Coronary artery (tissue), 2 donors: ENCODE measurements around the gene MBOAT1.
"Not testable (repeated sequence)": the region's sequence is repeated elsewhere in the genome, so short reads cannot be mapped to it uniquely, and the experiment has no call there.

Source experiments
- DNase-seq: peaks from one replicate; pipeline ENCODE4 v3.0.0-alpha.2; 2017; ENCODE audit warnings: low spot score
- H3K27ac ChIP-seq, 2 donors: fragments of 200-600 bp; sonication (generic); one replicate each; pipeline ENCODE4 v1.5.1; 2016 to 2019
- H3K4me3 ChIP-seq: fragments of 200-600 bp; sonication (generic); 2 replicates; pipeline ENCODE4 v1.5.1; 2016; ENCODE audit warnings: mild to moderate bottlenecking, moderate library complexity
- TF ChIP-seq, protein P1 (sequence below): fragments of 200-600 bp; sonication (generic); IDR thresholded peaks from one replicate; pipeline ENCODE4 v1.5.1; 2019; ENCODE audit warnings: antibody characterized with exemption

MBOAT1 gene

DNA sequence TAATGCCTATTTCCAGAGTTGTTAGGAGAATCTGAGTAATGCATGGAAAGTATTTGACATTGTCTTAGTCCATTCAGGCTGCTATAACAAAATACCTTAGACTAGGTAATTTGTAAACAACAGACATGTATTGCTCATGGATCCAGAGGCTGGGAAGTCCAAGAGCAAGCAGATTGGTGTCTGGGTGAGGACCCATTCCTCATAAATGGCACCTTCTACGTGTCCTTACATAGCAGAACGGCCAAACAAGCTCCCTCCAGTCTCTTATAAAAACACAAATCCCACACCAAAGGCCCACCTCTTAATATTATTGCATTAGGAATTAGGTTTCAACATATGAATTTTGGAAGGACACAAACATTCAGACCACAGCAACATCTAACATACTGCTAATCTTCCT is 30.2 kb downstream of the MBOAT1 start:
- TF ChIP-seq, protein P1, sequence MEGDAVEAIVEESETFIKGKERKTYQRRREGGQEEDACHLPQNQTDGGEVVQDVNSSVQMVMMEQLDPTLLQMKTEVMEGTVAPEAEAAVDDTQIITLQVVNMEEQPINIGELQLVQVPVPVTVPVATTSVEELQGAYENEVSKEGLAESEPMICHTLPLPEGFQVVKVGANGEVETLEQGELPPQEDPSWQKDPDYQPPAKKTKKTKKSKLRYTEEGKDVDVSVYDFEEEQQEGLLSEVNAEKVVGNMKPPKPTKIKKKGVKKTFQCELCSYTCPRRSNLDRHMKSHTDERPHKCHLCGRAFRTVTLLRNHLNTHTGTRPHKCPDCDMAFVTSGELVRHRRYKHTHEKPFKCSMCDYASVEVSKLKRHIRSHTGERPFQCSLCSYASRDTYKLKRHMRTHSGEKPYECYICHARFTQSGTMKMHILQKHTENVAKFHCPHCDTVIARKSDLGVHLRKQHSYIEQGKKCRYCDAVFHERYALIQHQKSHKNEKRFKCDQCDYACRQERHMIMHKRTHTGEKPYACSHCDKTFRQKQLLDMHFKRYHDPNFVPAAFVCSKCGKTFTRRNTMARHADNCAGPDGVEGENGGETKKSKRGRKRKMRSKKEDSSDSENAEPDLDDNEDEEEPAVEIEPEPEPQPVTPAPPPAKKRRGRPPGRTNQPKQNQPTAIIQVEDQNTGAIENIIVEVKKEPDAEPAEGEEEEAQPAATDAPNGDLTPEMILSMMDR, result no peak
- Histone ChIP-seq H3K27ac (no peak overlapping the region), H3K4me3 (no peak overlapping the region)
- DNase-seq, result no peak

DNA sequence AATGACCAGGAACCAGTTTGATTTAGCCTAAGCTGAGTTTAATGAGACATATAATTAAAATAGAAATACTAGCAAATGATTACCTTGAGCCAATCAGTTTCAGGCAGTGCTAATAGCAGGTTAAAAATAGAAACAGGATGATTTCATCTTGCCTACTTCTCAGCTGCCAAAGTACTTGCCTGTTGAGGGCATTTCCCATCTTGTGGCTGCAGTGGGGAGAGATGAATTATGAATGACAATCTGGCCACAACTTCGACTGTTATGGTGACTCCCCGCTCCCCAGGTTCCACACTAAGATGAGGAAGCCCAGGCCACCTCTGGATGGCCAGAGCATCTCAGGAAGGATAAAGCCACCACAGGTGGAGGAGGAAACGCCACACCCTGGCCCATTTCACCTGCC is 31.3 kb downstream of the MBOAT1 start:
- DNase-seq, result no peak
- Histone ChIP-seq H3K27ac (no peak overlapping the region), H3K4me3 (no peak overlapping the region)
- TF ChIP-seq, protein P1, result no peak

DNA sequence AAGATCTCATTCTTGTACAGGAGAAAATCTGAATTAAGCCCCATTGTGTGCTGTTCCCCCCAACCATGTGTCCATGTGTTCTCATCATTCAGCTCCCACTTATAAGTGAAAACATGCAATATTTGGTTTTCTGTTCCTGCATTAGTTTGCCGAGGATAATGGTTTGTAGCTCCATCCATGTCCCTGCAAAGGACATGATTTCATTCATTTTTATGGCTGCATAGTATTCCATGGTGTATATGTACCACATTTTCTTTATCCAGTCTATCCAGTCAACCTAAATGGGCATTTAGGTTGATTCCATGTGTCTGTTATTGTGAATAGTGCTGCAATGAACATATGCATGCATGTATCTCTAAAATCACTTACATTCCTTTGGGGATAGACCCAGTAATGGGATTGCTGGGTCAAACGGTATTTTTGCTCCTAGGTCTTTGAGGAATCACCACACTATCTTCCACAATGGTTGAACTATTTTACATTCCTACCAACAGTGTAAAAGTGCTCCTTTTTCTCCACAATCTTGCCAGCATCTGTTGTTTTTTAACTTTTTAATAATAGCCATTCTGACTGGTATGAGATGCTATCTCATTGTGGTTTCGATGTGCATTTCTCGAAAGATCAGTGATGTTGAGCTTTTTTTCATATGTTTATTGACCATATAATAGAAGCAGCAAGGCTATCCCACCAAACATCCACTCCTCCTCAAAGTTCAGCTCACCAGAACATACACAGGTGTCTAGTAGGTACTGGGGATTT is 32.8 kb downstream of the MBOAT1 start:
- H3K27ac ChIP-seq, H3K4me3 ChIP-seq, DNase-seq: not testable (repeated sequence)

DNA sequence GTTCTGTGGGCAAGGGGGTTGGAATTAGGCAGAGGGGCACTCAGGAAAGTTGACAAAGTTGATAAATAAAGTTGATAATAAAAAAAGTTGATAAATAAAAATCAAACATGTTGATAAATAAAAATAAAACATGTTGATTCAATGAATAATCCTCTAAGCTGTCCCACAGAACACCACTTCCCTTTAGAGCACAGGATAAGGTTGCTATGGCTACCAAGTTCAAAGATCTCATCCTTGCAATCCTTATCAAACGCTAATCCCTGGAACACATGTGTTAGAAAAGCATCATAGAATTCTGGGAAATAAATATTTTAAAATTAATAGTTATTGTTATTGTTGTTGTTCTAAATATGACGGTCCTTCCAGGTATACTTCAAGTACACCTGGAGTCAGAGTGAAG is 33.9 kb downstream of the MBOAT1 start:
- TF ChIP-seq, protein P1, result no peak
- no peak overlapping the region for H3K27ac ChIP-seq
- no peak for DNase-seq
- H3K4me3 ChIP-seq, result no peak overlapping the region

DNA sequence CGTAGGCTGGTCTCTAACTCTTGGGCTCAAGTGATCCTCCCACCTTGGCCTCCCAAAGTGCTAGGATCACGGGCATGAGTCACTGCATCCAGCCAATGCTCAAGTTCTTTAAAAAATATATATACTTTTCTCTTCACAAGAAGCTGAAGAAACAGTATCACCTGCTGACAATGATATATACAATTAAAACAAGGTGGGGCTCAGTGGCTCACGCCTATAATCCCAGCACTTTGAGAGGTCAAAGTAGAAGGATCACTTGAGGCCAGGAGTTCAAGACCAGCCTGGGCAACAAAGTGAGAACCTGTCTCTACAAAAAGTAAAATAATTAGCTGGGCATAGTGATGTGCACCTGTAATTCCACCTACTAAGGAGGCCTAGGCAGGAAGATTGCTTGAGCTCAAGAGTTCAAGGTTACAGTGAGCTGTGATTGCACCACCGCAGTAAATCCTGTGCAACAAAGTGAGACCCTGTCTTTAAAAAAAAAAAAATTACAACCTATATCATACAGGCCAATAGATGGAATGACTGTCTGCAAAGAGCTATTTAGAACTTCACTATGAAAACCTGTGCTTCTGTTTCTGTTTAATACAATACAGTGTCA is 36.4 kb downstream of the MBOAT1 start:
- no peak for DNase-seq
- H3K4me3 ChIP-seq, result no peak overlapping the region
- no peak overlapping the region for H3K27ac ChIP-seq
- TF ChIP-seq, protein P1, result no peak

DNA sequence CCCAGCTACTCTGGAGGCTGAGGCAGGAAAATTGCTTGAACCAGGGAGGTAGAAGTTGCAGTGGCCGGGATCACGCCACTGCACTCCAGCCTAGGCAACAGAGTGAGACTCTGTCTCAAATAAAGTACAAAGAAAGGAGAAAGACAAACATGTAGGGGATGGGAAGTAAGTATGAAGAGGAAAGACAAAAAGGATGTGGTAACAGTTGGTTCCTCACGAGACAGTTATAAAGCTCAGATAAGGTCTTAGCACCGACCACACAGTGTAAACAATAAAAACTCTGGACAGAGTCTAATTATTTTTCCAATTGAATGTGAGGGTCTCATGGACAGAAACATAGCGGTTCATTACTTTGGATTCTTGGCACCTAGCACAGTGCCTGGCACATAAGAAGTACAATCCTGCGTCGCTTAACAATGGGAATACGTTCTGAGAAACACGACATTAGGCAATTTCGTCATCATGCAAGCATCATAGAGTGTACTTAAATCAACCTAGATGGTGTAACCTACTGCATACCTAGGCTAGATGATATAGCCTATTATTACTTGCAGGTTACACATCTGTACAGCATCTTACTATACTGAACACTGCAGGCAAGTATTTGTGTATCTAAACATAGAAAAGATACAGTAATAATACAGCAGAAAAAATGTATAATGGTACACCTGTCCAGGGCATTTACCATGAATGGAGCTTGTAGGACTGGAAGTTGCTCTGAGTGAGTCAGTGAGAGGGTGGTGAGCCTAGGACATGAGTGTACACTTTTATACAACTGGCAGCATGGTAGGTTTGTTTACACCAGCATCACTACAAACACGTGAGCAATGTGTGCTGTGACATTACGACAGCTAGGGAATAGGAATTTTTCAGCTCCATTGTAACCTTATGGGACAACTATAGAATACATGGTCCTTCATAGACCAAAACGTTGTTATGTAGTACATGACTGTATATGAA is 38.2 kb downstream of the MBOAT1 start:
- H3K4me3 ChIP-seq, result no peak overlapping the region
- TF ChIP-seq, protein P1, result no peak
- no peak for DNase-seq
- H3K27ac ChIP-seq, result peak overlapping the region in 1 of 2 donors; percentile 36

DNA sequence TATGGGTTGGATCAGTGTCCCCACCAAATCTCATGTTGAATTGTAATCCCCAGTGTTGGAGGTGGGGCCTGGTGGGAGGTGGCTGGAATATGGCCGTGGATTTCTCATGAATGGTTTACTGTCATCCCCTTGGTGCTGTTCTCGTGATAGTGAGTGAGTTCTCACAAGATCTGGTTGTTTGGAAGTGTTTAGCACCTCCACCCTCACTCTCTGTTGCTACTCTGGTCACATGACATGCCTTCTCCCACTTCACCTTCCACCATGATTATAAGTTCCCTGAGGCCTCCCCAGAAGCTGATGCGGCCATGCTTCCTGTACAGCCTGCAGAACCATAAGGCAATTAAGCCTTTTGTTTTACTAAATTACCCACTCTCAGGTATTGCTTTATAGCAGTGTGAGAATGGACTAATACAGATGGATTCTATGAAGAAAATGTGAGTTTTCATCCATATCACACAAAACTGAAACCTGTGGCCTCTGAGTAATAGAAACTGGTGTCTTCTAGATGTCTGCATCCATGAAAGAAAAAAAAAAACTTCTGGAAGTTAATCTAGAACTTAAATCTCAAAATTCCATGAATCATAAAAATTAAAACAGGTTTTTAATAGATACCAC is 39.3 kb downstream of the MBOAT1 start:
- H3K27ac ChIP-seq, result no peak overlapping the region
- H3K4me3 ChIP-seq, result no peak overlapping the region
- DNase-seq, result no peak
- TF ChIP-seq, protein P1, result no peak
